Pancreas (tissue), 10 donors: ENCODE data around the gene POFUT2. TPM values are rescaled to one million over a fixed set of nuclear protein-coding genes. Genes with fewer than 3 reads are reported as not detected.

Experiments used
- ATAC-seq, 4 donors: fragments of 200-7000 bp; cut with Tn5 transposase; one replicate each; pipeline versions ENCODE4 v1.8.0 to v1.9.1; 2020; ENCODE audit warnings: mild to moderate bottlenecking in 4 of 4, moderate library complexity in 4 of 4
- DNase-seq, 6 donors: peaks; one replicate each; pipeline ENCODE4 v3.0.0-alpha.2; 2020
- FAIRE-seq: peaks from 2 replicates; lab custom pipeline; 2012; peaks lifted over from hg19 to GRCh38; lab: Jason Lieb, UNC
- H3K27ac ChIP-seq, 4 donors: fragments of 200-600 bp; sonication (generic); 1 replicate in 3 of 4; 2 replicates in 1 of 4; pipeline versions ENCODE4 v1.5.0 to v1.8.0; 2020
- H3K27me3 ChIP-seq, 4 donors: fragments of 200-600 bp; one replicate each; pipeline ENCODE4 v1.8.0; 2021
- H3K36me3 ChIP-seq, 3 donors: fragments of 200-600 bp; sonication (generic) in 1 of 3; one replicate each; pipeline versions ENCODE4 v1.5.0 to v1.8.0; 2020 to 2021
- H3K4me1 ChIP-seq, 3 donors: fragments of 200-600 bp; one replicate each; pipeline ENCODE4 v1.8.0; 2021
- H3K4me3 ChIP-seq, 4 donors: fragments of 200-600 bp; sonication (generic) in 2 of 4; one replicate each; pipeline versions ENCODE4 v1.5.0 to v1.8.0; 2020 to 2021
- H3K9me3 ChIP-seq, 4 donors: fragments of 200-600 bp; one replicate each; pipeline ENCODE4 v1.8.0; 2021
- WGBS, 2 donors: extraction: QIAGEN DNeasy Blood & Tissue Kit; methylation state at CpG; one replicate each; pipeline ENCODE4 v1.1.7; 2013; 5-methylcytosine and 5-hydroxymethylcytosine counted together
- intact Hi-C, 3 donors: fragments of 100-400 bp; cut with DNase I; formaldehyde crosslinking; loops; one replicate each; pipeline versions ENCODE4 v1.11.1 to v1.14.2; 2022
- polyA plus RNA-seq, 2 donors: library from polyadenylated mRNA; stranded (reverse); fragments of 200-250 nt; gene quantifications; one replicate each; pipeline ENCODE4 v1.2.3, GENCODE V29; 2013
- total RNA-seq, 6 donors: library from RNA; stranded (reverse); fragmentation: NEBNext Ultra II Directional in 4 of 6; extraction: Animal tissue kit (Norgen Biotek cat#: 25700) in 4 of 6; gene quantifications; one replicate each; pipeline versions ENCODE4 v1.2.1 to v1.2.4, GENCODE V29; 2021 to 2023
- TF ChIP-seq, protein P1 (sequence below), 4 donors: fragments of 200-600 bp; sonication (generic) in 3 of 4; IDR thresholded peaks; one replicate each; pipeline versions ENCODE4 v1.5.0 to v1.8.0; 2021; ENCODE audit warnings: antibody characterized with exemption in 4 of 4
- donor health status: healthy with polysubstance abuse.
- donor health status: DM: no; HTN: no; CAD: no; lungs with moderate emphysema.
- donor health status: DM: no; HTN: no; CAD: no.
- donor health status: control.
- donor health status: control.
- donor health status: Bipolar disorder and iron deficiency.
- donor health status: DM: yes; HTN: yes; CAD: no.
- donor health status: DM: no; HTN: no; CAD: no.
- donor health status: DM: no; HTN: no; CAD: no.
- donor health status: DM: yes; HTN: yes; CAD: no.

POFUT2 gene
- total and polyA plus RNA-seq, 8 donors: 10.1 to 46.9 (median 16.3) TPM

DNA sequence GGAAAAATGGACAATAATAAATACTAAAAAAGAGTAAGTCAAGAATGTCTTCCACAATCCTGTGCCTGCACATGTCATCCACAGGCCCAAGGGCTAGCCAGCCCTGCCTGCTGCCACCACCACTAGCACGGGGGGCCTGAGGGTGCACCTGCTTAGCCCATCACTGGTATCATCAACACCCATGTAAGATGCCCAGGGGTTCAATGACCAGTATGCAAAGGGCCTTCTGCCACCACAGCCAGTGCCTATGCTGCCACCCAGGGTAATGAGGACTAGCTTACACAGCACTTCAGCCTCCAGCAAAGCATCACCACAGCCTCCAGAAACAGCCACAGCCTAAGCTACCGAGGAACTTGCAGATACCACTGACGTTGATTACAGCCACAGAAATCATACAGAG lies 46.3 kb downstream of the POFUT2 start:
- Histone ChIP-seq H3K4me1 (no peaks in the 10 kb centered on the region), H3K4me3 (no peak overlapping the region), H3K27ac (no peak overlapping the region), H3K36me3 (no peaks in the 10 kb centered on the region), H3K9me3 (no peaks in the 10 kb centered on the region), H3K27me3 (peaks cover 0 to 6% (median 0%) of the 10 kb centered on the region in 4 donors)
- WGBS, 2 donors: 59 to 85% methylated on average over 3 of the region's 3 CpGs
- intact Hi-C loops: no loop called here
- no peak for ATAC-seq
- TF ChIP-seq, protein P1, sequence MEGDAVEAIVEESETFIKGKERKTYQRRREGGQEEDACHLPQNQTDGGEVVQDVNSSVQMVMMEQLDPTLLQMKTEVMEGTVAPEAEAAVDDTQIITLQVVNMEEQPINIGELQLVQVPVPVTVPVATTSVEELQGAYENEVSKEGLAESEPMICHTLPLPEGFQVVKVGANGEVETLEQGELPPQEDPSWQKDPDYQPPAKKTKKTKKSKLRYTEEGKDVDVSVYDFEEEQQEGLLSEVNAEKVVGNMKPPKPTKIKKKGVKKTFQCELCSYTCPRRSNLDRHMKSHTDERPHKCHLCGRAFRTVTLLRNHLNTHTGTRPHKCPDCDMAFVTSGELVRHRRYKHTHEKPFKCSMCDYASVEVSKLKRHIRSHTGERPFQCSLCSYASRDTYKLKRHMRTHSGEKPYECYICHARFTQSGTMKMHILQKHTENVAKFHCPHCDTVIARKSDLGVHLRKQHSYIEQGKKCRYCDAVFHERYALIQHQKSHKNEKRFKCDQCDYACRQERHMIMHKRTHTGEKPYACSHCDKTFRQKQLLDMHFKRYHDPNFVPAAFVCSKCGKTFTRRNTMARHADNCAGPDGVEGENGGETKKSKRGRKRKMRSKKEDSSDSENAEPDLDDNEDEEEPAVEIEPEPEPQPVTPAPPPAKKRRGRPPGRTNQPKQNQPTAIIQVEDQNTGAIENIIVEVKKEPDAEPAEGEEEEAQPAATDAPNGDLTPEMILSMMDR (IDR thresholded peaks at IDR 0.05): no peak
- no peak for DNase-seq
- no peak for FAIRE-seq

DNA sequence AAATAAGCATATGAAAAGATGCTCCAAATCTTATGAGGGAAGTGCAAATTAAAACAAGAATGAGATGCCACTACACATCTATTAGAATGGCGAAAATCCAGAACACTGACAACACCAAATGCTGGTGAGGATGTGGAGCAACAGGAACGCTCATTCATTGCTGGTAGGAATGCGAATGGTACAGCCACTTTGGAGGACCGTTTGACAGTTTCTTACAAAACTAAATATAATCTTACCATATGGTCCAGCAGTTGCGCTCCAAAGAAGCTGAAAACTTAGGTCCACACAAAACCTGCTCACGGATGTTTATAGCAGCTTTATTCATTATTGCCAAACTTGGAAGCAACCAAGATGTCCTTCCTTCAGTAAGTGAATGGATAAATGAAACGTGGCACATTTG lies 50.3 kb downstream of the POFUT2 start:
- Histone ChIP-seq H3K4me1 (no peaks in the 10 kb centered on the region), H3K36me3 (no peaks in the 10 kb centered on the region), H3K9me3 (no peaks in the 10 kb centered on the region), H3K4me3 (no peak overlapping the region), H3K27me3 (peaks cover 0 to 3% (median 0%) of the 10 kb centered on the region in 4 donors), H3K27ac (no peak overlapping the region)
- DNase-seq: no peak
- WGBS, 2 donors: 68 to 81% methylated on average over 7 of the region's 7 CpGs
- no peak for FAIRE-seq
- TF ChIP-seq, protein P1 (IDR thresholded peaks at IDR 0.05): no peak
- intact Hi-C loops: no loop called here
- ATAC-seq: no peak

DNA sequence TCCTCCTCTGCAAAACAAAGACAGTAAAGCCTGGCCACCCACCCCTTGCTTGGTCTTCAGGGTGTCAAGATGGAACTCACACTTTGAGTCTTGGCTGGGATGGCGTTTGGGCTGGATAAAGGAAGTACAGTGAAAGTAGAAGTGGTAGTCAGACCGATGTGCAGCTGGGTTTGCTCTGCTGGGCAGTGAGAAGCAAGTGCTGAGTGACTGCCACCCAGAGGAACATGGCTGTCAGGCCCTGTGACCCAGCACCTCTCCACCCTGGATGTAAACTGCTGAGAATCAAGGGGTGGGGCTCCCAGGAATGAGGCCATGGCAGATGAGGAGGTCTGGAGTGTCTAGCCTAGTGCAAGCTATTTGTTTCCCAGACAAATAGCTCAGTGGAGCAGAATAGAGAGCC lies 51.2 kb downstream of the POFUT2 start:
- peaks cover 0 to 4% (median 0%) of the 10 kb centered on the region in 4 donors for H3K27me3 ChIP-seq
- 35 to 69% methylated on average over 2 of the region's 2 CpGs for WGBS, 2 donors
- no peaks in the 10 kb centered on the region for H3K4me1 ChIP-seq
- FAIRE-seq (no peak), DNase-seq (no peak), ATAC-seq (no peak)
- TF ChIP-seq, protein P1 (IDR thresholded peaks at IDR 0.05): no peak
- H3K9me3 ChIP-seq: no peaks in the 10 kb centered on the region
- no peaks in the 10 kb centered on the region for H3K36me3 ChIP-seq
- no peak overlapping the region for H3K27ac ChIP-seq
- H3K4me3 ChIP-seq: no peak overlapping the region
- intact Hi-C loops: no loop called here

DNA sequence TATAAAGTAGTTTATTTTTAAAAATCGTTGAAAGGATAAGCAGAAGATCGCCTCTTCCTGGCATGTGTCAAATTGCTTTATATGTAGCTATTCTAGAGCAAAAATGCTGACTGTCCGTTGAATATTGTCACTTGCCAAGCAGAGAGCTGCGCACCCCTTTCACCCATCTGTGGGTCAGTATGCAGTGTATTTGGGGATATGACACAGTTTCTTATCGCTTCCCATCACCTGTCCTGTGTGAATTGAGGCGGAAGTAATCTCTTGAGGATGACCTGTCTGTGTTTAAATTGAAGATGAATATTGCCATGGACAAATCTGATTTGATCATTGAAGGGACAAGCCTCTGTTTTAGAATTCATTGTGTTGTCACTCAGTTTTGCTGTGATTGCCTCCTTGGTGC lies 52.2 kb downstream of the POFUT2 start:
- ATAC-seq (no peak), FAIRE-seq (no peak), DNase-seq (no peak)
- Histone ChIP-seq H3K27me3 (peaks cover 0 to 4% (median 0%) of the 10 kb centered on the region in 4 donors), H3K4me1 (no peaks in the 10 kb centered on the region), H3K4me3 (no peak overlapping the region), H3K9me3 (no peaks in the 10 kb centered on the region), H3K36me3 (no peaks in the 10 kb centered on the region), H3K27ac (no peak overlapping the region)
- TF ChIP-seq, protein P1 (IDR thresholded peaks at IDR 0.05): no peak
- intact Hi-C loops: no loop called here
- 61 to 72% methylated on average over 6 of the region's 6 CpGs for WGBS, 2 donors

DNA sequence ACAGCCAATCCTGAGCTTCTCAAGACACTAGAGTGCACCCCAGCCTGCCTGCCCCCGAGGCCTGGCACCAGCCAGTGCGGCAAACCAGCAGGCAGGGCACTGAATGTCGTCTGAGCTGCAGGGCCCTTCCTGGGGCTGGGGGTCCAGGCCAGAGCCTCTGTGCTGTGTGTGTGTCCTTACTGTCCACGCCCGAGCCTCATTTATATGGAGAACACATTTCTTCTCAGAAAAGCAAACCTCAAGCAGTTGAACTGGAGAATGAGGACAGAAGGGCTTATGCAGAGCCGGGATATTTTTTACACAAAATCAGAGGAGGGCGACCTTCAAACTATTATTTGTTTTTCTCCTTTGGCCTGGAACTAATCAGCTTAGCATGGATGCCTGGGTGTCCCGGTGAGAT lies 52.7 kb downstream of the POFUT2 start:
- H3K27me3 ChIP-seq: peaks cover 0 to 4% (median 0%) of the 10 kb centered on the region in 4 donors

More for the DNA sequence above, 52.7 kb downstream of the POFUT2 start:
- ATAC-seq (no peak), DNase-seq (no peak), FAIRE-seq (no peak)
- intact Hi-C loops: no loop called here
- no peaks in the 10 kb centered on the region for H3K4me1 ChIP-seq
- no peaks in the 10 kb centered on the region for H3K9me3 ChIP-seq
- H3K27ac ChIP-seq: no peak overlapping the region
- no peaks in the 10 kb centered on the region for H3K36me3 ChIP-seq
- TF ChIP-seq, protein P1 (IDR thresholded peaks at IDR 0.05): no peak
- no peak overlapping the region for H3K4me3 ChIP-seq
- 44% methylated on average over 8 of the region's 8 CpGs for WGBS, 2 donors
